BJ (cell line): ENCODE measurements around the gene CGRRF1. TPM values are rescaled to one million over a fixed set of nuclear protein-coding genes. Genes with fewer than 3 reads are reported as not detected.

ENCODE experiments used
- CTCF ChIA-PET: fragments of 350-600 bp; formaldehyde crosslinking; extraction: SDS; loops from one replicate; lab custom pipeline; 2021; ENCODE audit warnings: antibody characterized with exemption, inconsistent platforms; lab: Yijun Ruan, JAX
- POLR2A ChIA-PET: fragments of 300-600 bp; sonication (Branson Sonifier 250); formaldehyde crosslinking; extraction: SDS; loops from one replicate; lab custom pipeline; 2021; ENCODE audit warnings: antibody characterized with exemption; lab: Charles Lee
- DNase-seq: peaks from one replicate; pipeline ENCODE4 v3.0.0-alpha.2; 2011; ENCODE audit warnings: low read depth
- H3K27me3 ChIP-seq: 2 replicates; pipeline ENCODE4 v1.6.0; 2011; ENCODE audit warnings: low read length; ENCODE audit not compliant: control insufficient read depth, insufficient read depth
- H3K36me3 ChIP-seq: 2 replicates; pipeline ENCODE4 v1.5.1; 2011; ENCODE audit warnings: low read length; ENCODE audit not compliant: control insufficient read depth, insufficient read depth
- H3K4me3 ChIP-seq: 2 replicates; pipeline ENCODE4 v1.5.1; 2011; ENCODE audit warnings: low read depth, mild to moderate bottlenecking, control low read depth, low read length
- CTCF ChIP-seq: IDR thresholded peaks from 2 replicates; pipeline ENCODE4 v1.5.1; 2011; ENCODE audit warnings: low read depth, mild to moderate bottlenecking, control low read depth, inconsistent platforms, low read length, moderate library complexity; ENCODE audit not compliant: insufficient read depth
- polyA plus RNA-seq: library from polyadenylated mRNA; depleted of rRNA; stranded (reverse); fragments of >200 nt; gene quantifications from 2 replicates; pipeline ENCODE4 v1.2.3, GENCODE V29; 2011

Gene CGRRF1
- polyA plus RNA-seq, 1 experiment, result 7.5 TPM

- no peak for TF ChIP-seq CTCF
- H3K27me3 ChIP-seq, result no peaks in the 10 kb centered on the region
- no peaks in the 10 kb centered on the region for H3K36me3 ChIP-seq
- no peak overlapping the region for H3K4me3 ChIP-seq
- POLR2A ChIA-PET, result no interaction called here
- no peak for DNase-seq
- CTCF ChIA-PET, result interaction anchor here (0.6 to 1.5 kb wide), 4 partner anchors 185 to 257 kb away, joined by 3 to 4 read pairs (median 3); no protein-coding TSS in a partner anchor
These were observed 40.8 kb downstream of the CGRRF1 start for GRCh38 chr14:54550514-54550913.

- no peak for TF ChIP-seq CTCF
- POLR2A ChIA-PET, result no interaction called here
- H3K27me3 ChIP-seq, result no peaks in the 10 kb centered on the region; the same call in 1 of the 2 replicates
- CTCF ChIA-PET, result interaction anchor here (1.0 to 1.6 kb wide), 2 partner anchors 10 to 220 kb away, joined by 3 to 6 read pairs; no protein-coding TSS in a partner anchor
- no peaks in the 10 kb centered on the region for H3K36me3 ChIP-seq
- H3K4me3 ChIP-seq, result no peak overlapping the region
- no peak for DNase-seq
These were observed 44.7 kb downstream of the CGRRF1 start for GRCh38 chr14:54554401-54554800.

- Histone ChIP-seq H3K27me3 (no peaks in the 10 kb centered on the region; the same call in 1 of the 2 replicates), H3K36me3 (no peaks in the 10 kb centered on the region), H3K4me3 (no peak overlapping the region)
- TF ChIP-seq CTCF, result peak; percentile 26; the same call in 1 of the 2 replicates
- ChIA-PET POLR2A (no interaction called here), CTCF (interaction anchor here (1.0 kb wide), 2 partner anchors 218 to 606 kb away, joined by 3 read pairs; no protein-coding TSS in a partner anchor)
- no peak for DNase-seq
These were observed 45.9 kb downstream of the CGRRF1 start for GRCh38 chr14:54555651-54556050.

DNA sequence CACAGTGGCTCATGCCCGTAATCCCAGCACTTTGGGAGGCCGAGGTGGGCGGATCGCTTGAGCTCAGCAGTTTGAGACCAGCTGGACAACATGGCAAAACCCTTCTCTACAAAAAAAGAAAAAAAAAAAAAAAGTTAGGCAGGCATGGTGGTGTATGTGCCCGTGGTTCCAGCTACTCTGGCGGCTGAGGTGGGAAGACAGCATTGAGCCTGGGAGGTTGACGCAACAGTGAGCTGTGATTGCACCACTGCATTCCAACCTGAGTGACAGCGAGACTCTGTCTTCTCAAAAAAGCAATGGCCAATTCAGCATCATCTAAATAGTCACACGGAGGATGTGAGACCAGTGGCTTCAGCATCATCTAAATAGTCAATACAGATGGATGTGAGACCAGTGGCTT is 46.8 kb downstream of the CGRRF1 start:
- no peak for DNase-seq
- Histone ChIP-seq H3K36me3 (no peaks in the 10 kb centered on the region), H3K4me3 (no peak overlapping the region), H3K27me3 (no peaks in the 10 kb centered on the region; the same call in 1 of the 2 replicates)
- TF ChIP-seq CTCF, result no peak
- ChIA-PET POLR2A (no interaction called here), CTCF (interaction anchor here (1.0 to 1.4 kb wide), 3 partner anchors 69 to 605 kb away, joined by 3 read pairs; no protein-coding TSS in a partner anchor)

- CTCF ChIA-PET, result interaction anchor here (0.6 to 4.4 kb wide), 5 partner anchors 131 to 243 kb away, joined by 3 to 27 read pairs (median 3); no protein-coding TSS in a partner anchor
- no peak for TF ChIP-seq CTCF
These were observed 52.6 kb downstream of the CGRRF1 start for GRCh38 chr14:54562334-54562733.

More at GRCh38 chr14:54562334-54562733, 52.6 kb downstream of the CGRRF1 start:
- Histone ChIP-seq H3K4me3 (no peak overlapping the region), H3K27me3 (no peaks in the 10 kb centered on the region; the same call in 1 of the 2 replicates), H3K36me3 (no peaks in the 10 kb centered on the region)
- POLR2A ChIA-PET, result interaction anchor here (0.8 to 1.1 kb wide), 3 partner anchors 62 to 211 kb away, joined by 3 to 4 read pairs (median 3); no protein-coding TSS in a partner anchor
- no peak for DNase-seq
